Mesenchymal stem cell (in vitro differentiated cells and primary cell): ENCODE data around the gene STOX2.

ENCODE experiments used
- DNase-seq: peaks from one replicate; pipeline ENCODE4 v3.0.0-alpha.2; 2013
- H2AFZ ChIP-seq: one replicate; pipeline ENCODE4 v1.6.1; 2013; ENCODE audit warnings: low read depth, mild to moderate bottlenecking, control low read depth, inconsistent platforms, low read length, moderate library complexity
- H2AK5ac ChIP-seq: 2 replicates; pipeline ENCODE4 v1.6.1; 2013; ENCODE audit warnings: low read length, moderate library complexity, mild to moderate bottlenecking, inconsistent platforms; ENCODE audit not compliant: severe bottlenecking
- H2BK120ac ChIP-seq: one replicate; pipeline ENCODE4 v1.6.1; 2013; ENCODE audit warnings: low read depth, mild to moderate bottlenecking, inconsistent platforms, low read length, moderate library complexity
- H2BK12ac ChIP-seq, 2 experiments: one replicate each; pipeline ENCODE4 v1.6.1; 2013; ENCODE audit warnings: inconsistent platforms in 2 of 2, low read length in 2 of 2, mild to moderate bottlenecking in 2 of 2, moderate library complexity in 2 of 2, control low read depth in 1 of 2
- H2BK15ac ChIP-seq: one replicate; pipeline ENCODE4 v1.6.1; 2013; ENCODE audit warnings: mild to moderate bottlenecking, low read depth, inconsistent platforms; ENCODE audit not compliant: poor library complexity, severe bottlenecking
- H2BK5ac ChIP-seq: 2 replicates; pipeline ENCODE4 v1.6.1; 2013; ENCODE audit warnings: low read depth, mild to moderate bottlenecking, low read length, control low read depth, inconsistent platforms; ENCODE audit not compliant: poor library complexity, severe bottlenecking
- H3K14ac ChIP-seq, 2 experiments: one replicate each; pipeline ENCODE4 v1.6.1; 2013; ENCODE audit warnings: inconsistent platforms in 2 of 2, low read length in 2 of 2, control low read depth in 1 of 2, mild to moderate bottlenecking in 1 of 2, moderate library complexity in 1 of 2
- H3K18ac ChIP-seq, 2 experiments: one replicate each; pipeline ENCODE4 v1.6.1; 2013; ENCODE audit warnings: inconsistent platforms in 2 of 2, low read length in 2 of 2, control low read depth in 1 of 2, low read depth in 1 of 2, mild to moderate bottlenecking in 1 of 2
- H3K23ac ChIP-seq, 2 experiments: one replicate each; pipeline ENCODE4 v1.6.1; 2013; ENCODE audit warnings: inconsistent platforms in 2 of 2, low read length in 2 of 2, mild to moderate bottlenecking in 2 of 2, moderate library complexity in 2 of 2, control low read depth in 1 of 2
- H3K27ac ChIP-seq: 2 replicates; pipeline ENCODE4 v1.5.1; 2013; ENCODE audit warnings: mild to moderate bottlenecking, moderate library complexity, low read length, control low read depth, inconsistent platforms; ENCODE audit not compliant: poor library complexity, severe bottlenecking
- H3K27me3 ChIP-seq, 2 experiments: 2 replicates each; pipeline versions ENCODE4 v1.6.1 to v1.7.0; 2013; ENCODE audit warnings: low read length in 2 of 2, mild to moderate bottlenecking in 2 of 2, moderate library complexity in 2 of 2, control low read depth in 1 of 2, inconsistent platforms in 1 of 2; ENCODE audit not compliant: control insufficient read depth in 1 of 2, insufficient read depth in 1 of 2
- H3K36me3 ChIP-seq, 2 experiments: 2 replicates each; pipeline versions ENCODE4 v1.6.1 to v1.7.0; 2013; ENCODE audit warnings: low read length in 2 of 2, control low read depth in 1 of 2, inconsistent platforms in 1 of 2, low read depth in 1 of 2, mild to moderate bottlenecking in 1 of 2; ENCODE audit not compliant: insufficient read depth in 2 of 2, control insufficient read depth in 1 of 2
- H3K4ac ChIP-seq, 2 experiments: one replicate each; pipeline ENCODE4 v1.6.1; 2013; ENCODE audit warnings: inconsistent platforms in 2 of 2, low read length in 2 of 2, mild to moderate bottlenecking in 2 of 2, moderate library complexity in 2 of 2, control low read depth in 1 of 2, low read depth in 1 of 2
- H3K4me1 ChIP-seq: 2 replicates; pipeline ENCODE4 v1.6.1; 2013; ENCODE audit warnings: low read depth, low read length, control low read depth; ENCODE audit not compliant: control insufficient read depth, insufficient read depth
- H3K4me2 ChIP-seq: 2 replicates; pipeline ENCODE4 v1.6.1; 2013; ENCODE audit warnings: low read length, mild to moderate bottlenecking, inconsistent platforms; ENCODE audit not compliant: poor library complexity, severe bottlenecking
- H3K4me3 ChIP-seq, 2 experiments: 2 replicates each; pipeline versions ENCODE4 v1.5.1 to v1.7.0; 2013; ENCODE audit warnings: low read length in 2 of 2, mild to moderate bottlenecking in 2 of 2, control low read depth in 1 of 2, low read depth in 1 of 2; ENCODE audit not compliant: insufficient read depth in 1 of 2
- H3K79me1 ChIP-seq: replicated peaks from 2 replicates; pipeline ENCODE4 v1.6.1; 2013; ENCODE audit warnings: mild to moderate bottlenecking, control low read depth, low read length, inconsistent platforms; ENCODE audit not compliant: poor library complexity, severe bottlenecking
- H3K9ac ChIP-seq: 2 replicates; pipeline ENCODE4 v1.7.0; 2013; ENCODE audit warnings: mild to moderate bottlenecking, low read length, moderate library complexity
- H3K9me3 ChIP-seq: 2 replicates; pipeline ENCODE4 v1.7.0; 2013; ENCODE audit warnings: mild to moderate bottlenecking, low read length; ENCODE audit not compliant: control insufficient read depth
- H4K8ac ChIP-seq: one replicate; pipeline ENCODE4 v1.6.1; 2013; ENCODE audit warnings: inconsistent platforms, mild to moderate bottlenecking, low read length, moderate library complexity
- H4K91ac ChIP-seq: one replicate; pipeline ENCODE4 v1.6.1; 2013; ENCODE audit warnings: mild to moderate bottlenecking, low read length, inconsistent platforms
- WGBS: methylation state at CpG from one replicate; pipeline ENCODE4 v1.1.7; 2013; ENCODE audit warnings: mixed read lengths; 5-methylcytosine and 5-hydroxymethylcytosine counted together

The STOX2 gene

GRCh38 chr4:183968502-183968901 is 63.4 kb downstream of the STOX2 start:
- no peak overlapping the region for H3K4ac ChIP-seq
- H3K27ac ChIP-seq, result no peak overlapping the region
- no peaks in the 10 kb centered on the region for H3K27me3 ChIP-seq
- no peak overlapping the region for H3K23ac ChIP-seq
- H4K91ac ChIP-seq, result no peak overlapping the region
- no peak for DNase-seq
- no peaks in the 10 kb centered on the region for H3K79me1 ChIP-seq
- no peak overlapping the region for H3K18ac ChIP-seq
- H2AFZ ChIP-seq, result no peak overlapping the region
- no peak overlapping the region for H2AK5ac ChIP-seq
- H3K36me3 ChIP-seq, result no peaks in the 10 kb centered on the region
- H3K9ac ChIP-seq, result no peak overlapping the region
- no peak overlapping the region for H2BK12ac ChIP-seq
- no peak overlapping the region for H2BK15ac ChIP-seq
- 46% methylated on average over 3 of the region's 6 CpGs for WGBS
- H2BK5ac ChIP-seq, result no peak overlapping the region
- no peaks in the 10 kb centered on the region for H3K9me3 ChIP-seq
- H2BK120ac ChIP-seq, result no peak overlapping the region
- no peak overlapping the region for H3K4me3 ChIP-seq
- no peak overlapping the region for H4K8ac ChIP-seq
- no peak overlapping the region for H3K14ac ChIP-seq
- no peaks in the 10 kb centered on the region for H3K4me1 ChIP-seq
- no peak overlapping the region for H3K4me2 ChIP-seq

GRCh38 chr4:183968931-183969330 is 63.8 kb downstream of the STOX2 start:
- H2BK120ac ChIP-seq, result no peak overlapping the region
- H2AFZ ChIP-seq, result no peak overlapping the region
- H3K4me3 ChIP-seq, result no peak overlapping the region
- H3K9me3 ChIP-seq, result no peaks in the 10 kb centered on the region
- no peak overlapping the region for H3K4ac ChIP-seq
- H3K4me1 ChIP-seq, result no peaks in the 10 kb centered on the region
- WGBS, result 92% methylated on average over 5 of the region's 5 CpGs
- H4K91ac ChIP-seq, result no peak overlapping the region
- H2BK15ac ChIP-seq, result no peak overlapping the region
- no peak overlapping the region for H3K4me2 ChIP-seq
- H4K8ac ChIP-seq, result no peak overlapping the region
- no peak overlapping the region for H2BK5ac ChIP-seq
- H3K14ac ChIP-seq, result no peak overlapping the region
- H3K18ac ChIP-seq, result no peak overlapping the region
- H2BK12ac ChIP-seq, result no peak overlapping the region
- no peak overlapping the region for H3K9ac ChIP-seq
- H3K36me3 ChIP-seq, result no peaks in the 10 kb centered on the region
- no peak overlapping the region for H3K23ac ChIP-seq
- DNase-seq, result no peak
- no peaks in the 10 kb centered on the region for H3K79me1 ChIP-seq
- no peak overlapping the region for H3K27ac ChIP-seq
- H2AK5ac ChIP-seq, result no peak overlapping the region
- no peaks in the 10 kb centered on the region for H3K27me3 ChIP-seq

GRCh38 chr4:183969596-183969995 is 64.5 kb downstream of the STOX2 start:
- no peak overlapping the region for H3K9ac ChIP-seq
- no peak overlapping the region for H2AFZ ChIP-seq
- no peak for DNase-seq
- no peak overlapping the region for H4K8ac ChIP-seq
- no peak overlapping the region for H4K91ac ChIP-seq
- H3K9me3 ChIP-seq, result peaks cover 3% of the 10 kb centered on the region
- H2AK5ac ChIP-seq, result no peak overlapping the region
- WGBS, result 100% methylated on average over 1 of the region's 4 CpGs
- no peak overlapping the region for H3K23ac ChIP-seq
- no peaks in the 10 kb centered on the region for H3K27me3 ChIP-seq
- H2BK12ac ChIP-seq, result no peak overlapping the region
- no peak overlapping the region for H3K27ac ChIP-seq
- no peaks in the 10 kb centered on the region for H3K4me1 ChIP-seq
- H3K18ac ChIP-seq, result no peak overlapping the region
- no peaks in the 10 kb centered on the region for H3K79me1 ChIP-seq
- H3K4ac ChIP-seq, result no peak overlapping the region
- no peak overlapping the region for H2BK120ac ChIP-seq
- no peak overlapping the region for H2BK5ac ChIP-seq
- H3K36me3 ChIP-seq, result no peaks in the 10 kb centered on the region
- H3K4me3 ChIP-seq, result no peak overlapping the region
- H3K4me2 ChIP-seq, result no peak overlapping the region
- no peak overlapping the region for H3K14ac ChIP-seq
- H2BK15ac ChIP-seq, result no peak overlapping the region

- H3K27ac ChIP-seq, result no peak overlapping the region
- WGBS, result 69% methylated on average over 7 of the region's 9 CpGs
- no peak overlapping the region for H3K18ac ChIP-seq
- no peaks in the 10 kb centered on the region for H3K36me3 ChIP-seq
- H3K4me2 ChIP-seq, result no peak overlapping the region
- H3K4ac ChIP-seq, result no peak overlapping the region
- H3K14ac ChIP-seq, result no peak overlapping the region
- H2AK5ac ChIP-seq, result no peak overlapping the region
- H3K79me1 ChIP-seq, result no peaks in the 10 kb centered on the region
- no peak overlapping the region for H4K8ac ChIP-seq
- no peak overlapping the region for H2BK12ac ChIP-seq
- DNase-seq, result no peak
- H2BK5ac ChIP-seq, result no peak overlapping the region
- H3K27me3 ChIP-seq, result no peaks in the 10 kb centered on the region
- no peaks in the 10 kb centered on the region for H3K4me1 ChIP-seq
- H3K9me3 ChIP-seq, result peaks cover 7% of the 10 kb centered on the region
- no peak overlapping the region for H2BK15ac ChIP-seq
- no peak overlapping the region for H3K9ac ChIP-seq
- H2BK120ac ChIP-seq, result no peak overlapping the region
- H3K23ac ChIP-seq, result no peak overlapping the region
- H2AFZ ChIP-seq, result no peak overlapping the region
- no peak overlapping the region for H3K4me3 ChIP-seq
- no peak overlapping the region for H4K91ac ChIP-seq
Measured at GRCh38 chr4:183971929-183972490, 66.9 kb downstream of the STOX2 start.
